Central memory CD4-positive, alpha-beta T cell (primary cell): ENCODE data around the gene PGA5.
"Not testable (repeated sequence)": the region's sequence is repeated elsewhere in the genome, so short reads cannot be mapped to it uniquely, and the experiment has no call there.

ENCODE experiments used
- DNase-seq: peaks from one replicate; pipeline ENCODE4 v3.0.0; 2022
- total RNA-seq, 3 experiments: gene quantifications; one replicate each; lab custom pipeline; 2026; lab: John Stamatoyannopoulos, UW

The PGA5 gene
- total RNA-seq = 0 reads per million in 3 experiments

DNA sequence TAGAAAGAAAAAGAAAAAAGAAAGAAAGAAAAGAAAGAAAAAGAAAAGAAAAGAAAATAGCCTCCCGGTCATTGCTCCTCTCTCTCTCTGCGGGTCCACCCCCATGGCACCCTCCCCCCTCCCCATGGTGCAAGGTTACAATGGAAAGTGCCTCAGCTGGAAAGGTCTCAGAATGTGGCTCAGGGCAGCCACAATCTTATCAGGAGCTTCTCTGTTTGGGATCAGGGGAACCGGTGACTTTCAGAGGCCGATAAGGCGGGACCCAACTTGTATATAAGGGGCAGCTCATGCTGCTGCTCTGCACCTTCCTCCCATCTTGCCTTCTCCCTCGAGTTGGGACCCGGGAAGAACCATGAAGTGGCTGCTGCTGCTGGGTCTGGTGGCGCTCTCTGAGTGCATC lies at the start of gene PGA5:
PGA5 (plus strand) TSS at position 301 of the 400 bp plus-strand sequence; CDS start at position 353, 52 bp downstream.
- DNase-seq = not testable (repeated sequence)

DNA sequence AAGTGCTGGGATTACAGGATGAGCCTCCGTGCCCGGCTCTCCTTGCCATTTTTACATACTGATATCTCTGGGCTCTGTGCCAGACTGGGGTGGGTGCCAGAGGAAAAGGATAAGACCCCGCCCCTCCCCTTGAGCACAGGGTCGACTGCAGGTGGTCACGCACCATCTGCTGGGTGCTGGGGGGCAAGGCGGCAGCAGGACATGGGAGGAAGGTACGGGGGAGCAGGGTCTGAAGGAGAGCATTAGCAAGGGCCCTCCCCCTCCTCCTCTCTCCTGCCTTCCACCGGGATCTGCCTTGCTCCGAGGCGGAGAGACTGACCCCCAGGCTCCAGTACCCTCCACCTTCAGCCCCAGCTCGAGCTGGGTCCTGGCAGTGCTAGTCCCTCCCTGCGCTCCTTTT lies 47.4 kb upstream of the PGA5 start:
- no peak for DNase-seq

DNA sequence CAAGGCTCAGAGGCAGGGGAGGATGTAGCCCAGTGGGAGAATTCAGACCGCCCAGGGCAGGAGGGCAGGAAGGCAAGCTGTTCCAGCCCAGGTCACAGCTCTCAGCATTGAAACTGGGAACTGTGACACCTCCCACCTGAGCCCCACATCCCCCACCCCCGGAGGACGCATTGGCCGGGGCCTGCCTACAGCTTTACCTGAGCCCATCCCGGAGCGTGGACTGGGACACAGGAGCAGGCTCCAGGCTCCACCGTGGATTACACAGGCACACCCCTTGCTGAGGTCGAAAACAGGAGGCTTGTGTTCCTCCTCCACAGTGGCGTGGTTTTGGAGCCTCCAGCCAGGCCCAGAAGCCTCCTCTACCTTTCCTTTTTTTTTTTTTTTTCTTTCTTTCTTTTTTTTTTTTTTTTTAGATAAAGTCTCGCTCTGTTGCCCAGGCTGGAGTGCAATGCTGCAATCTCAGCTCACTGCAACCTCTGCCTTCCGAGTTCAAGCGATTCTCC lies 46.8 kb upstream of the PGA5 start:
- DNase-seq = no peak

DNA sequence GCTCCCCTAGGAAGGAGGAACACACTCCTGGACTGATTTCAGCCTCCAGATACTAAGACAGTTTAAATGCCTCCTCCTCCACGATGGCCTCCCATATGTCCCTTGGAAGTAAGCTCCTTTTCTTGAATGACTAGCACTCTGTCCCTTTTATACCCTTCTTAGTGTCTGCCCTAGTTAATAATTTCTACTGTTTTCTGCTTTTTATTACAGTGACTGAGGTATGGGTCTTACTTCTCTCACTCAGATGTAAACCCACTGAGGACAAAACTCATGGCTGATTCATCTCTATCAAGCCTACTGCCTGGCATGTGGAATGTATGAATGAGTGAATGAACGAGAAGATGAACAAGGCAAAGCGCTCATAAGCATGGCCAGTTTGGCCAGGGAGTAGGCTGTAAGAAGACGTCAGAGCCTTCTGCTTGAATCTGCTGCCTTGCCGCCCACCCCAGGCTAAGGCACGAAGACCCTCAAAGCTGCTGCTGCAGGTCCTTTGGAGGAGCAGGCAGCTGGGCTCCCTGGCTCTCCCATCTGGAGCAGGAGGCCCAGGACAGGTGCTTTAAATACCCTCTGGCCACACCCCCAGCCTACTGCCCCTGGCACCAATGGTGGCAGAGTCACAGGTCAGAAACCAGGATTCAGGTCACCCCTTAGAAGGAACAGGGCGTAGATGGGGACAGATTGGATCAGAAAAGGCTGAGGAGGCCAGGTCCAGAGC lies 45.8 kb upstream of the PGA5 start:
- no peak for DNase-seq

DNA sequence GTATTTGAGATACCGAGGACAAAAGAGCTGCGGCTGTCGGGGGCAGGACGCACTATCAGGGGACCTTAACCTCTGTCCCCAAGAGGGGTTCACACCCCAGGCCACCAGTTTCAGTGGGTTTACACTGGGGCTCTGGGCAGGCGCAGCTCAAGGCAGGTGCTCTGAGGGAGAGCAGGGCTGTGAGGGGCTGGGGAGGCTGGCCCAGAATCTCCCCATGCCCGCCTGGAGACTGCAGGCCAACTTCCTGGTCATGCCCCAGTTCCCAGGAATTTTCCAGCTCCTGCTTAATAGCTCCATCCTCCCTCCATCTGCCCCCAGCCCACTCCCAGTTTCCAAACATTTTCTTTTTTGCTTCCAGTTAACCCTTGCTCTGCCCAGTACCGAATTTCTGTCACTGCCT lies 45.3 kb upstream of the PGA5 start:
- no peak for DNase-seq

DNA sequence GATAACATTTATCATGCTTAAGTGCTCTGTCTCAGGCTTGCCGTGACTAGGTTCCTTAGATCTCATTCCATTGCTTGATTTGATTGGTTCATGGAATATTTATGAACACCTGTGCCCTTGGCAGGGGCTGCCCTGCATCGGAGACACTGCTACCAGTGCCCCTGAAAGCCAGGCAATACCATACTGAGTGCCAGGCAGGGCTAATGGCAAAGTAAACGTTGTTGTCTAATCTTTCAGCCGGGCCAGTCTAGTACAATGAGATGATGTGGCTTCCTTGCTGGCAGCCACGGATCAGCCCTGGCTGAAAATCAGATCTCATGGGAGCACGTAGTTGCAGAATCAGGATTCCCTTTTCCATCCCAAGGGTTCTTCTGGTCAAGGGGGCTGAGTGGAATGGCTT lies 42.6 kb upstream of the PGA5 start:
- no peak for DNase-seq

DNA sequence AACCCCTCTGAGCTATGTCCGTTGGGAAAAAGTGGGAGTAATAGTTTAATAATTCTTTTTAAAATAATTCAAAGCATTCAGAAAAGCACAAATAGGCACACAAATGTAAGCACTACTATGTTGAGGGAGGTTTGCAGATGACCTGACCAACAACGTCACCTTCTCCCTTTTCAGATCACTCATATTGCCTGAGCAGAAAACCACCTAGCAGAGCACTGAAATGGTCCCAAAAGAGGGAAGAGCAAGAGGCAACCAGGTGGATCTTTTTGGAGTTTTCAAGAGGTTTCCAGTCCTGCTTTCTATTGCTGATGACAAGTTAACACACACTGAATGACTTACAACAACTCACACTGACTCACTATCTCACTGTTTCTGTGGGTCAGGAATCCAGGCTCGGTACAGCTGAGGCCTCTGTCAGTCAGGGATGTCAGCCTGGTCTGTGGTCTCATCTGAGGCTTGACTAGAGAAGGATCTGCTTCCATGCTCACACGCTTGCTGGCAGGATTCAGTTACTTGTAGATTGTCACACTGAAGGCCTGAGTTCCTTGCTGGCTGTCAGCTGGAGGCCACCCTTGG lies 41.9 kb upstream of the PGA5 start:
- no peak for DNase-seq

DNA sequence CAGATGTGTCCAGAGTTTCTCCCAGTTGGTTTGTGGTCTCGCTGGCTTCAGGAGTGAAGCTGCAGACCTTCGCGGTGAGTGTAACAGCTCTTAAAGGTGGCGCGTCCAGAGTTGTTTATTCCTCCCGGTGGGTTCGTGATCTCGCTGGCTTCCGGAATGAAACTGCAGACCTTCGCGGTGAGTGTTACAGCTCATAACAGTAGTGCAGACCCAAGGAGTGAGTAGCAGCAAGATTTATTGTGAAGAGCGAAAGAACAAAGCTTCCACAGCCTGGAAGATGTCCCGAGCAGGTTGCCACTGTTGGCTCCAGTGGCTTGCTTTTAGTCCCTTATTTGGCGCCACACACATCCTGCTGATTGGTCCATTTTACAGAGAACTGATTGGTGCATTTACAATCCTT lies 39.5 kb upstream of the PGA5 start:
- DNase-seq = no peak

DNA sequence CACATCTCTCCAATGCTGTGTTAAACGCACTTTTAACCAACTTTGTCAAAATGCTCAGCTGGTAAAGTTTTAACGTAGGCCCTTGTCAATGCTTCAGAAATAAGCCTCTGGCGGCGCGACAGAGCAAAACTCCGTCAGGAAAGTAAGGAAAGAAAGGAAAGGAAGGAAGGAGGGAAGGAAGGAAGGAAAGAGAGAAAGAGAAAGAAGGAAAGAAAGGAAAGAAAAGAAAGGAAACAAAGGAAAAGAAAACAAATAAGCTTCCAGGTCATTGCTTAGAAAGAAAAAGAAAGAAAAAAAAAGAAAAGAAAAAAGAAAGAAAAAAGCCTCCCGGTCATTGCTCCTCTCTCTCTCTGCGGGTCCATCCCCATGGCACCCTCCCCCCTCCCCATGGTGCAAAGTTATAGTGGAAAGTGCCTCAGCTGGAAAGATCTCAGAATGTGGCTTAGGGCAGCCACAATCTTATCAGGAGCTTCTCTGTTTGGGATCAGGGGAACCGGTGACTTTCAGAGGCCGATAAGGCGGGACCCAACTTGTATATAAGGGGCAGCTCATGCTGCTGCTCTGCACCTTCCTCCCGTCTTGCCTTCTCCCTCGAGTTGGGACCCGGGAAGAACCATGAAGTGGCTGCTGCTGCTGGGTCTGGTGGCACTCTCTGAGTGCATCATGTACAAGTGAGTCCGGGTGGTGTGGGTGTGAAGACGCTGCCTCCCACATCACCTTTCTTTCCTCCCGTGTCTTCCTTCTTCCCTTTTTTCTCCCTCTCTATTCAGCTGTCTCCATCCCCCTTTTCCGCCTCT lies 37.8 kb upstream of the PGA5 start, which contains the start of gene PGA3:
PGA3 (plus strand) TSS at position 566 of the 797 bp plus-strand sequence; CDS start at position 616, 50 bp downstream.
- DNase-seq = not testable (repeated sequence)

DNA sequence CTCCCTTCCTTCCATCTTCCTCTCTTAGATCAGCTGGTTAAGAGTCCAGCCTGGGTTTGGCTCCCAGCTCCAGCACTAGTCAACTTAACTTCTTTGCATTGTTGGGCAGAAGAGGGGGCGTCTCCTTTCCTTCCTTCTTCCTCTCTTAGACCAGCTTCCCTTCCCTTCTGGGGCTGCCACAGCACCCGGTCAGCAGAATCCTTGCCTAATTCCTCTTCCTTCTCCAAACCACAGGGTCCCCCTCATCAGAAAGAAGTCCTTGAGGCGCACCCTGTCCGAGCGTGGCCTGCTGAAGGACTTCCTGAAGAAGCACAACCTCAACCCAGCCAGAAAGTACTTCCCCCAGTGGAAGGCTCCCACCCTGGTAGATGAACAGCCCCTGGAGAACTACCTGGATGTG lies 37.1 kb upstream of the PGA5 start:
- not testable (repeated sequence) for DNase-seq

DNA sequence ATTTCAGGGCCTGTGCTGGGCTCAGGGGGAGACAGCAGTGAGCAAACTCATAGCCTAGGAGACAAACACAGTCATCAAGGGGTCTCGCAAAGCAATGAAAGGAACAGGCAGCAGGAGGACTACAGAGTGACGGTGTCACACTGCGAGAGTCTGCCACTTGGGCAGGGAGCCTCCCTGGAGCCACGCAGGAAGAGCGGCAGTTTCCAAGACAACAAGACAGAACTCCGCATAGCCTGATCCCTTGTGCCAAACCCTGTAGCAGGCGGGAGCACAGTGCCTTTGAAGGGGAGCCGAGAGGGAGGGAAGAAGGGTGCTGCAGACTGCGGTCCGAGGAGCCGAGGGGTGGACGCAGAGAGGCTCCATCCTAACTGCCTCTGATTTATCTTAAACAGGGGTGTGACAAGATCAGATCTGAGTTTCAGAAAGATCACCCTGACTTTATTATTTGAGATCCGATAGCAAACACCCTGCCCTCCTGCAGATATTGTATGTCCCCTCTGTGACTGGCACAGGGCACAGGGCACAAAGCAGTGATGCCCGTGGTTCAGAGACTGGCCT lies 36.4 kb upstream of the PGA5 start:
- DNase-seq = not testable (repeated sequence)

DNA sequence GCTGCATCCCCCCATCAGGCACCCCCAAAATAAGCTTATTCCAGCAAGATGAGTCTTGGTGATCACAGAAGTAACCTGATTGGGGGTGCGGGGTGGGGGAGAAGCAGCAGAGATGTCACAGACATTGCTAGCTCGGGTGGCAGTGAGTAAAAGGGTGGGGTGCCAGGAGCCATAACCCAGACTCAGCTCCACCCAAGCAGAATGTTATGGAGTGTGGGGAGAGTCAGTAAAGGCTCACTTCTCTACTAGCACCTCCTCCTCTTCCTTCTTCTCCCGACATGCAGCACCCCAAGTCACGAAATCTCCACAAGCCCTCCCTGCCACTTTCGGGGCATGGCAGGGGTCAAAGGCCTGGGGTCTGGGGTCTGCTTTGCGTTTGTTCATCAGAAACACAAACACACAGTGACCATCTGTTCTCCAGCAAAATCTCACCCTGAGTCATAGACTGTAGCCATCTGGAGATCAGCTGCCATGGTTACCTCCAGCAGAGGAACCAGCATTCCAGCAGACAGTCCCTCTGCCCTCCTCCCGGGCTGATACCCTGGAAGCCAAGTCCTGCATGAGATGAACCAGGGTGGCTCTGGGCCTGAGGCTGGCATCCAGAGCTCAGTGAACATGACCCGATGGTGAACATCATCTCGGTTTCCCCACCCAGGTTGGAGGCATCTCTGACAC lies 33.2 kb upstream of the PGA5 start:
- not testable (repeated sequence) for DNase-seq

DNA sequence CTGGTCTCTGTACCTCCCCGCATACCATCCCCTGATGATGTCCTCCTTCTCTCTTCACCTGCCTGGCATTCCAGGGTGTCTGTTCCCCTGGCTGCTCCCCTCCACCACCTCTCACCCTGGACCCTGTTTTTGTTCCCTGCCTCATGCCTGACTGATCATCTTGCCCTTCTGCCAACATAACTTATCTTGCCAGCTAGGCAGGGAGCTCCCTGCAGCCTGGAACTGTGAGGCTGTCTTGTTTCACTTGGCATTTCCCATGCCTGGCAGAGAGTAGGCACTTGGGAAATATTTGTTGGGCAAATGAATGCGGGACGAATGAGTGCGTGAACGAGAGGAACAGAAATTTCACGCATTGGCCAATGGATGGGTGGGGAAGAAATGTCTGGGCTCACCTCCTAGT lies 30.3 kb upstream of the PGA5 start:
- not testable (repeated sequence) for DNase-seq

DNA sequence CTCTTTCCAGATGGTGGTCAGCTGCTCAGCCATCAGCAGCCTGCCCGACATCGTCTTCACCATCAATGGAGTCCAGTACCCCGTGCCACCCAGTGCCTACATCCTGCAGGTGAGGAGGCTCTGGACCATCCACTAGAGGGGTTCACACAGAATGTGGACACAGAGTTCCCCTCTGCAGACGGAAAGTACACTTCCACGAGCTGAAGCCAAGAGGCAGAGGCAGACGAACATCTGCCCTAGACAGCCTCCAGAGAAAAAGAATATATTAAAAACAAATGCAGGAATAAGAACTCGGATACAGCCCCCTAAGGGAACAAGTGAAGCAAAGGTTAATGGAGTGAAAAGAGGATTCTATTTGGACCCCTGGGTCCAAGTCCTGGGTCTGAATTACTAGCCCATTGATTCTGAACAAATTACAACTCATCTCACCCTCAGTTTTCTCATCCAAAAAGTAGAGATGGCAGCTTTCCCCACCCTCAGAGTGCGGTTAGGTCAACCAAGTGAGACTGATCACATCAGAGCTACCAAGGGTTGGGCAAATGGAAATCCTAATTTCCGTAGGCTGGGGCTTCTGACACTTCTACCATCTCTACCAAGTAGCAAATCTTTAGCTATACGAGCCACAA lies 29.5 kb upstream of the PGA5 start:
- not testable (repeated sequence) for DNase-seq

DNA sequence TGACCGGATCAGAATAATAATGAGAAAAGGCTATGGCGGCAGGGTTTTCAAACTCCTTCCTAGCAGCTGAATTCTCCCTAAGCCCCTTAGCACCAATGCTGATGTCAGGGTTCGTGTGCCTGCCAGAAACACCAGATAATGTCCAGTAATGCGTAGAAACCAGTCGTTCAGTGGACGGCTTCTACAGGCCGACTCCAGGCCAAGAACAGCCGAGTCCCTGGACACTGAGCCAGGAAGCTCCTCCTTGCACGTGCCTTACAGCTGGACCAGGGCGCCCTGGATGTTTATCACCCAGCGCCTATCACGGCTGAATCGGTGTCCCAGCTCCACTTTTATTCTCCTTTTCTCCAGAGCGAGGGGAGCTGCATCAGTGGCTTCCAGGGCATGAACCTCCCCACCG lies 28.8 kb upstream of the PGA5 start:
- DNase-seq = not testable (repeated sequence)

DNA sequence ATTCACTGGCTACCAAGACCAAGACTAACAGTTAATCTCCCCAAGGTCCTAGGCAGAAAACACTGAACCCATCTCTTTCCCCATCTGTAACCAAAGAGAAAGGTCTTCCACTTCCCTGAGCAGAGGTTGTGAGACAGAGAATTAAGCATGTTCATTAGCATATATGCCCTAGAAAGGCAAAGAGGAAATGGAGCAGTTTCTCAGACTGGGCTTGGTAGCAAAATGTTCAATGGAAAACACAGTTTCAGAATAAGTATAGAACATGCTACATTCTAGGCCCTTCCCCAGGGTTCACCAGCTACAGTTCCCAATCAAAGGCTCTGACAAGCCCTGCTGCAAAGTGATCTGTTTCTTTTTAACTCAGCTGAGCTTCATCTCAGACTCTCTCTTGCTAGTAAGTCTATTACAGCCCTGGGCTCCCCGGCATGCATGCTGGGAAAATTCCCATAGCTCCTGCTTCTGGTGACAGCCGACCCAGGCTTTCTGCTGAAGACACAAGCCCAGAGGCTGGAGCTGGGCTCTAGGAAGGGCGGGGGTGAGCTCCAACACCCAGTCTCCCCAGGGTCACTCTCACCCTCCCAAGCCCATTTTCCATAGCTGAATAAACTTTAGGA lies 27.2 kb upstream of the PGA5 start:
- DNase-seq = not testable (repeated sequence)

DNA sequence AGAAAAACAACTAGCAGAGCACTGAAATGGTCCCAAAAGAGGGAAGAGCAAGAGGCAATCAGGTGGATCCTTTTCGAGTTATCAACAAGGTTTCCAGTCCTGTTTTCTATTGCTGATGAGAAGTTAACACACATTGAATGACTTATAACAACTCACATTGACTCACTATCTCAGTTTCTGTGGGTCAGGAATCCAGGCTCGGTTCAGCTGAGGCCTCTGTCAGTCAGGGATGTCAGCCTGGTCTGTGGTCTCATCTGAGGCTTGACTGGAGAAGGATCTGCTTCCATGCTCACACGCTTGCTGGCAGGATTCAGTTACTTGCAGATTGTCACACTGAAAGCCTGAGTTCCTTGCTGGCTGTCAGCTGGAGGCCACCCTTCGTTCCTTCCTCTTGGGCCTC lies 22.7 kb upstream of the PGA5 start:
- DNase-seq = not testable (repeated sequence)

DNA sequence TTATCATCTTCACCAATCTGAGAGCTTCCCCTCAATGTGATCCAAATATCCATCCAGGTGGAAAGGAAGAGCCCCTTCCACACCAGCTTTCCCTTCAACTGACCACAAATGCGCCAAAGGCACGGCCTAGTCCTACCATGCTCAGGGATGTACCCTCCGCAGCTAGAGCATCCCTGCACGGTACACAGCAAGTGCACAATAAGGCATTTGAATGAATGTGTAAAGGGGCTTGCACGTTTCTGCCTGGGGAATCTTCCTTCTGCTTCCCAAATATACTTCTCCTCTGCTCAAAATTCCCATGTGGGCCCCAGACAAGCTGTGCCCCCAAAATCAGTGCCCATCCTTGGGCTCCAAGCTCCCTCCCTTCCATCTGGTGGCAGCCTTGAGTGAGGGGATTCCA lies 22.0 kb upstream of the PGA5 start:
- DNase-seq = not testable (repeated sequence)

DNA sequence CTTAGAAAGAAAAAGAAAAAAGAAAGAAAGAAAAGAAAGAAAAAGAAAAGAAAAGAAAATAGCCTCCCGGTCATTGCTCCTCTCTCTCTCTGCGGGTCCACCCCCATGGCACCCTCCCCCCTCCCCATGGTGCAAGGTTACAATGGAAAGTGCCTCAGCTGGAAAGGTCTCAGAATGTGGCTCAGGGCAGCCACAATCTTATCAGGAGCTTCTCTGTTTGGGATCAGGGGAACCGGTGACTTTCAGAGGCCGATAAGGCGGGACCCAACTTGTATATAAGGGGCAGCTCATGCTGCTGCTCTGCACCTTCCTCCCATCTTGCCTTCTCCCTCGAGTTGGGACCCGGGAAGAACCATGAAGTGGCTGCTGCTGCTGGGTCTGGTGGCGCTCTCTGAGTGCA lies 18.9 kb upstream of the PGA5 start, which contains the start of gene PGA4:
PGA4 (plus strand) TSS at position 301 of the 400 bp plus-strand sequence; CDS start at position 355, 54 bp downstream.
- not testable (repeated sequence) for DNase-seq

DNA sequence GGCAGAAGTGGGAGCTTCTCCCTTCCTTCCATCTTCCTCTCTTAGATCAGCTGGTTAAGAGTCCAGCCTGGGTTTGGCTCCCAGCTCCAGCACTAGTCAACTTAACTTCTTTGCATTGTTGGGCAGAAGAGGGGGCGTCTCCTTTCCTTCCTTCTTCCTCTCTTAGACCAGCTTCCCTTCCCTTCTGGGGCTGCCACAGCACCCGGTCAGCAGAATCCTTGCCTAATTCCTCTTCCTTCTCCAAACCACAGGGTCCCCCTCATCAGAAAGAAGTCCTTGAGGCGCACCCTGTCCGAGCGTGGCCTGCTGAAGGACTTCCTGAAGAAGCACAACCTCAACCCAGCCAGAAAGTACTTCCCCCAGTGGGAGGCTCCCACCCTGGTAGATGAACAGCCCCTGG lies 18.3 kb upstream of the PGA5 start:
- not testable (repeated sequence) for DNase-seq

DNA sequence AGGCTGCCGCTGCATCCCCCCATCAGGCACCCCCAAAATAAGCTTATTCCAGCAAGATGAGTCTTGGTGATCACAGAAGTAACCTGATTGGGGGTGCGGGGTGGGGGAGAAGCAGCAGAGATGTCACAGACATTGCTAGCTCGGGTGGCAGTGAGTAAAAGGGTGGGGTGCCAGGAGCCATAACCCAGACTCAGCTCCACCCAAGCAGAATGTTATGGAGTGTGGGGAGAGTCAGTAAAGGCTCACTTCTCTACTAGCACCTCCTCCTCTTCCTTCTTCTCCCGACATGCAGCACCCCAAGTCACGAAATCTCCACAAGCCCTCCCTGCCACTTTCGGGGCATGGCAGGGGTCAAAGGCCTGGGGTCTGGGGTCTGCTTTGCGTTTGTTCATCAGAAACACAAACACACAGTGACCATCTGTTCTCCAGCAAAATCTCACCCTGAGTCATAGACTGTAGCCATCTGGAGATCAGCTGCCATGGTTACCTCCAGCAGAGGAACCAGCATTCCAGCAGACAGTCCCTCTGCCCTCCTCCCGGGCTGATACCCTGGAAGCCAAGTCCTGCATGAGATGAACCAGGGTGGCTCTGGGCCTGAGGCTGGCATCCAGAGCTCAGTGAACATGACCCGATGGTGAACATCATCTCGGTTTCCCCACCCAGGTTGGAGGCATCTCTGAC lies 14.4 kb upstream of the PGA5 start:
- DNase-seq = not testable (repeated sequence)
